Upper lobe of left lung (tissue), 4 donors: ENCODE data around the gene MAMDC2.

Experiments
- EP300 ChIP-seq, 4 donors: sonication (generic); formaldehyde crosslinking; IDR thresholded peaks; one replicate each; pipeline ENCODE4 v1.5.1; 2017; ENCODE audit warnings: antibody characterized with exemption in 4 of 4, control low read depth in 2 of 4
- POLR2A ChIP-seq, 4 donors: fragments of 450-650 bp; IDR thresholded peaks; one replicate each; pipeline ENCODE4 v1.5.1; 2016 to 2017; ENCODE audit warnings: antibody characterized with exemption in 4 of 4, mild to moderate bottlenecking in 2 of 4
- TF ChIP-seq, protein P1 (sequence below), 6 experiments: fragments of 450-650 bp in 4 of 6; fragments of 200-600 bp in 2 of 6; sonication (generic) in 2 of 6; IDR thresholded peaks; one replicate each; pipeline ENCODE4 v1.5.1; 2016 to 2019; ENCODE audit warnings: antibody characterized with exemption in 6 of 6

DNA sequence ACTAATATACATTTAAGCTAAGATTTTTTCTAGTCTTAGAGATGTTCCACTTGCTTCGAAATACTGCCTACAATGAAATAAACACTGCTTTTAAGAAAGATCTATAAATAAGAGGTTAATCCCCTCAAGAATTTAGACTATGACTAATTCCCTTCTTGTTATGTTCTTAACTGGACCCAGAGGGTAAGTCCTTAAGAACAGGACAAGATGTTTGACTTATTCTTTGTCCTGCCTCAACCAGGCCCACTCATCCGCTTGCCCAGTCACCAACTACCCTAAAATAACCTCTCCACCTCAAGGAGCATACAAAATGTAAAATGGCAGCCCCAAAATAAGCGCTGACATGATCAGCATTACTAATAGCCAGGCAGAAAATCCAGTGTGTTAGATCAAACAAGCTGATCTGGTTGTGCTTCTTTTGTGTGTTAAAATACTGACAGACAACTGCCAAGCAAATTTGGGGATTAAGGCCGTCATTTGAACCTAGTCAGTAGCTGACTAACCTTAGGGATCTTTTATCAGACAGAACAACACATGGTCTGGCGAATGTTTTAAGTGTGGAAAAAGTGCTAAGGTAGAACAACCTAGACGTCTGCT, 121.5 kb downstream of the MAMDC2 start:
- TF ChIP-seq, protein P1, sequence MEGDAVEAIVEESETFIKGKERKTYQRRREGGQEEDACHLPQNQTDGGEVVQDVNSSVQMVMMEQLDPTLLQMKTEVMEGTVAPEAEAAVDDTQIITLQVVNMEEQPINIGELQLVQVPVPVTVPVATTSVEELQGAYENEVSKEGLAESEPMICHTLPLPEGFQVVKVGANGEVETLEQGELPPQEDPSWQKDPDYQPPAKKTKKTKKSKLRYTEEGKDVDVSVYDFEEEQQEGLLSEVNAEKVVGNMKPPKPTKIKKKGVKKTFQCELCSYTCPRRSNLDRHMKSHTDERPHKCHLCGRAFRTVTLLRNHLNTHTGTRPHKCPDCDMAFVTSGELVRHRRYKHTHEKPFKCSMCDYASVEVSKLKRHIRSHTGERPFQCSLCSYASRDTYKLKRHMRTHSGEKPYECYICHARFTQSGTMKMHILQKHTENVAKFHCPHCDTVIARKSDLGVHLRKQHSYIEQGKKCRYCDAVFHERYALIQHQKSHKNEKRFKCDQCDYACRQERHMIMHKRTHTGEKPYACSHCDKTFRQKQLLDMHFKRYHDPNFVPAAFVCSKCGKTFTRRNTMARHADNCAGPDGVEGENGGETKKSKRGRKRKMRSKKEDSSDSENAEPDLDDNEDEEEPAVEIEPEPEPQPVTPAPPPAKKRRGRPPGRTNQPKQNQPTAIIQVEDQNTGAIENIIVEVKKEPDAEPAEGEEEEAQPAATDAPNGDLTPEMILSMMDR (IDR thresholded peaks at IDR 0.05) = no peak
- no peak for TF ChIP-seq EP300 (IDR thresholded peaks at IDR 0.05)
- TF ChIP-seq POLR2A (IDR thresholded peaks at IDR 0.05) = no peak
